HepG2 (cell line): ENCODE results near the gene ZFAND2B.

ENCODE experiments used
- BCLAF1 ChIP-seq: fragments of 450-650 bp; IDR thresholded peaks from 2 replicates; pipeline ENCODE4 v1.6.1; 2017; ENCODE audit warnings: mild to moderate bottlenecking
- CTCF ChIP-seq: sonication (generic); formaldehyde crosslinking; IDR thresholded peaks from 2 replicates; pipeline ENCODE4 v1.5.0; 2020; ENCODE audit warnings: mild to moderate bottlenecking, missing genetic modification reagents, moderate library complexity
- DPF2 ChIP-seq: sonication (generic); formaldehyde crosslinking; IDR thresholded peaks from 2 replicates; pipeline ENCODE4 v1.4.0; 2020; ENCODE audit warnings: mild to moderate bottlenecking, low read depth, missing genetic modification reagents, borderline replicate concordance
- FOXK2 ChIP-seq: fragments of 450-650 bp; IDR thresholded peaks from 2 replicates; pipeline ENCODE4 v1.6.1; 2016
- TOPORS ChIP-seq: sonication (generic); formaldehyde crosslinking; IDR thresholded peaks from 2 replicates; pipeline ENCODE4 v1.8.0; 2023; ENCODE audit warnings: mild to moderate bottlenecking, missing genetic modification reagents

- TF ChIP-seq FOXK2, result no peak
- TF ChIP-seq BCLAF1, result no peak
- no peak for TF ChIP-seq CTCF
- no peak for TF ChIP-seq TOPORS (CRISPR knock-in tag)
- no peak for TF ChIP-seq DPF2 (CRISPR knock-in tag)
These were observed 45.1 kb downstream of the ZFAND2B start for GRCh38 chr2:219251656-219252055.
